ENCODE results near the gene SCAMP4.

The SCAMP4 gene

GRCh38 chr19:1943661-1944087 is 38.5 kb downstream of the SCAMP4 start:
- H3K9me3 ChIP-seq: no peaks in the 10 kb centered on the region
- H3K36me3 ChIP-seq: no peaks in the 10 kb centered on the region
- H3K4me3 ChIP-seq (ENCODE audit: low read depth in 1 of 2, low read length in 1 of 2): peak overlapping the region; percentile 72 to 89
- H3K27me3 ChIP-seq: no peaks in the 10 kb centered on the region
- H3K4me1 ChIP-seq (ENCODE audit: control insufficient read depth in 1 of 2, insufficient read depth in 1 of 2, low read depth in 1 of 2, low read length in 1 of 2): peaks cover 39 to 43% of the 10 kb centered on the region in 2 experiments
- peak overlapping the region; percentile 100 for H3K27ac ChIP-seq
- no peak for TF ChIP-seq CTCF (IDR thresholded peaks at IDR 0.05)

- H3K27me3 ChIP-seq: no peaks in the 10 kb centered on the region
- no peaks in the 10 kb centered on the region for H3K9me3 ChIP-seq
- H3K4me1 ChIP-seq (ENCODE audit: control insufficient read depth in 1 of 2, insufficient read depth in 1 of 2, low read depth in 1 of 2, low read length in 1 of 2): peaks cover 45 to 48% of the 10 kb centered on the region in 2 experiments
- H3K27ac ChIP-seq: peak overlapping the region; percentile 100
- no peak for TF ChIP-seq CTCF (IDR thresholded peaks at IDR 0.05)
- H3K4me3 ChIP-seq (ENCODE audit: low read depth in 1 of 2, low read length in 1 of 2): peak overlapping the region; percentile 72 to 89
- H3K36me3 ChIP-seq: peaks cover 2% of the 10 kb centered on the region
These were observed 39.1 kb downstream of the SCAMP4 start for GRCh38 chr19:1944088-1944915.

- H3K36me3 ChIP-seq: peaks cover 8% of the 10 kb centered on the region
- H3K27me3 ChIP-seq: no peaks in the 10 kb centered on the region
- peak overlapping the region; percentile 100 for H3K27ac ChIP-seq
- no peaks in the 10 kb centered on the region for H3K9me3 ChIP-seq
- peaks cover 39 to 41% of the 10 kb centered on the region in 2 experiments for H3K4me1 ChIP-seq (ENCODE audit: control insufficient read depth in 1 of 2, insufficient read depth in 1 of 2, low read depth in 1 of 2, low read length in 1 of 2)
- TF ChIP-seq CTCF (IDR thresholded peaks at IDR 0.05): no peak
- peak overlapping the region in 1 of 2 experiments; percentile 72 for H3K4me3 ChIP-seq (ENCODE audit: low read depth in 1 of 2, low read length in 1 of 2)
These were observed 39.8 kb downstream of the SCAMP4 start for GRCh38 chr19:1944916-1945561.

- no peaks in the 10 kb centered on the region for H3K27me3 ChIP-seq
- H3K4me1 ChIP-seq (ENCODE audit: control insufficient read depth in 1 of 2, insufficient read depth in 1 of 2, low read depth in 1 of 2, low read length in 1 of 2): peaks cover 34 to 36% of the 10 kb centered on the region in 2 experiments
- no peaks in the 10 kb centered on the region for H3K9me3 ChIP-seq
- H3K27ac ChIP-seq: no peak overlapping the region
- H3K36me3 ChIP-seq: peaks cover 14% of the 10 kb centered on the region
- peak; percentile 59 for TF ChIP-seq CTCF (IDR thresholded peaks at IDR 0.05)
- no peak overlapping the region for H3K4me3 ChIP-seq (ENCODE audit: low read depth in 1 of 2, low read length in 1 of 2)
These were observed 40.7 kb downstream of the SCAMP4 start for GRCh38 chr19:1945899-1946298.

- no peak for TF ChIP-seq CTCF (IDR thresholded peaks at IDR 0.05)
- H3K27me3 ChIP-seq: no peaks in the 10 kb centered on the region
- H3K4me1 ChIP-seq (ENCODE audit: control insufficient read depth in 1 of 2, insufficient read depth in 1 of 2, low read depth in 1 of 2, low read length in 1 of 2): peaks cover 36 to 39% of the 10 kb centered on the region in 2 experiments
- H3K36me3 ChIP-seq: peaks cover 24% of the 10 kb centered on the region
- no peak overlapping the region for H3K27ac ChIP-seq
- H3K4me3 ChIP-seq (ENCODE audit: low read depth in 1 of 2, low read length in 1 of 2): no peak overlapping the region
- H3K9me3 ChIP-seq: no peaks in the 10 kb centered on the region
These were observed 42.5 kb downstream of the SCAMP4 start for GRCh38 chr19:1947651-1948209.

Measured in neutrophil (primary cell).